Body of pancreas (tissue), 4 donors: ENCODE data around the gene SETD1B. TPM values are rescaled to one million over a fixed set of nuclear protein-coding genes. Genes with fewer than 3 reads are reported as not detected.
"Not testable (repeated sequence)": the region's sequence is repeated elsewhere in the genome, so short reads cannot be mapped to it uniquely, and the experiment has no call there.

Experiments used
- ATAC-seq: fragments of 150-250 bp; one replicate; pipeline ENCODE4 v1.9.1; 2016
- DNase-seq, 4 donors: peaks; one replicate each; pipeline ENCODE4 v3.0.0-alpha.2; 2019
- H3K27ac ChIP-seq, 4 donors: fragments of 200-600 bp; sonication (generic); 1 replicate in 3 of 4; 2 replicates in 1 of 4; pipeline versions ENCODE4 v1.5.1 to v1.6.1; 2016 to 2019; ENCODE audit warnings: mild to moderate bottlenecking in 1 of 4, mixed read lengths in 1 of 4, moderate library complexity in 1 of 4
- H3K27me3 ChIP-seq, 2 donors: fragments of 200-600 bp; sonication (generic); one replicate each; pipeline ENCODE4 v1.6.0; 2016; ENCODE audit warnings: mild to moderate bottlenecking in 1 of 2
- H3K36me3 ChIP-seq, 2 donors: fragments of 200-600 bp; sonication (generic); replicated peaks in 1 of 2; 2 replicates each; pipeline ENCODE4 v1.5.1; 2016; ENCODE audit warnings: low read depth in 2 of 2; ENCODE audit not compliant: insufficient read depth in 1 of 2
- H3K4me1 ChIP-seq: fragments of 200-600 bp; sonication (generic); one replicate; pipeline ENCODE4 v1.6.0; 2016
- H3K4me3 ChIP-seq, 2 donors: fragments of 200-600 bp; sonication (generic); 1 replicate in 1 of 2; 2 replicates in 1 of 2; pipeline ENCODE4 v1.5.1; 2016 to 2019
- H3K9me3 ChIP-seq, 3 donors: fragments of 200-600 bp; sonication (generic); 1 replicate in 2 of 3; 2 replicates in 1 of 3; pipeline ENCODE4 v1.5.1; 2016
- POLR2A ChIP-seq, 3 donors: fragments of 450-650 bp; IDR thresholded peaks; one replicate each; pipeline ENCODE4 v1.6.1; 2016; ENCODE audit warnings: antibody characterized with exemption in 3 of 3, mild to moderate bottlenecking in 2 of 3
- WGBS, 2 donors: methylation state at CpG; one replicate each; pipeline ENCODE4 v1.1.5; 2017; 5-methylcytosine and 5-hydroxymethylcytosine counted together
- intact Hi-C: fragments of 100-400 bp; cut with DNase I; formaldehyde crosslinking; loops from one replicate; pipeline ENCODE4 v1.15.1; 2023
- total RNA-seq, 2 donors: library from RNA; depleted of rRNA; stranded (reverse); fragments of >200 nt; gene quantifications; one replicate each; pipeline ENCODE4 v1.1.0, GENCODE V29; 2016
- TF ChIP-seq, protein P1 (sequence below), 7 experiments: fragments of 450-650 bp in 4 of 7; fragments of 200-600 bp in 3 of 7; sonication (generic) in 3 of 7; IDR thresholded peaks; one replicate each; pipeline ENCODE4 v1.5.1; 2016 to 2019; ENCODE audit warnings: antibody characterized with exemption in 7 of 7

The SETD1B gene
- total RNA-seq, 2 donors from 2014 or later: 9.1 to 15.8 TPM

DNA sequence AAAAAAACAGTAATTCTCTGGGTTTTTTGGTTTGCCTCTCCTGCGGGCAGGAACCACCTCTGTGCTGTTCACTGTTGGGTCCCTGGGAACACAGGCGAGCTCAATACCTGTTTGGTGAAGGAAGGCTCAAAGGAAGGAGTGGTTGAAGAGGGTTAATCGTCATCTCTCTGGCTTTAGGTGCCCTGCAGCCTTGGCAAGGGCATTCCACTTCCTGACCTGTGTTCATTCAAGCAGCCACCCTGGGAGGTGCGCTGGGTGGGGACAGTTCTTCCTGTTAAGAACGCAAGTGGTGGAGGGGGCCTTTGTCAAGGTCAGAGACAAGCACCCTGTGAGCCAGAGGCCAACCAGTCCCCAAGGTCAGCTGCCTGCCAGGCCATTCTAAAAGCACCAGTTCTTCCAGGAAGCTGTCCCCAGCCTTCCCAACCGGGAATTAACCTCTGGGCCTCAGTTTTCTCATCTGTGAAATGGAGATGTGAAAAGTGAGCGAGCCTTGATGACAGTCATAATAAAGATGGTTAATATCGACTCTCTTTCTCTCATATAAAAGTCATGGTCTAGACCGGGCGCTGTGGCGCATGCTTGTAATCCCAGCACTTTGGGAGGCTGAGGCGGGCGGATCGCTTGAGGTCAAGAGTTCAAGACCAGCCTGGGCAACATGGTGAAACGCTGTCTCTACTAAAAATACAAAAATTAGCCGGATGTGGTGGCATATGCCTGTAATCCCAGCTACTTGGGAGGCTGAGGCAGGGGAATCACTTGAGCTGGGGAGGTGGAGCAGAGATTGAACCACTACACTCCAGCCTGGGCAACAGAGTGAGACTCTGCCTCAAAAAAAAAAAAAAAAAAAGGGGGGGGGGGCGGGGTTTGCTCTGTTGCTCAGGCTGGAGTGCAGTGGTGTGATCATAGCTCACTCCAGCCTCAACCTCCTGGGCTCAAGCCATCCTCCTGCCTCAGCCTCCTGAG lies 16.5 kb upstream of the SETD1B start:
- 61 to 70% methylated on average over 16 to 17 of the region's 17 CpGs for WGBS, 2 donors
- DNase-seq (peak in 2 of 4 donors; percentile 52 to 57), ATAC-seq (peak; percentile 59)
- H3K4me1 ChIP-seq: peaks cover 17% of the 10 kb centered on the region
- no peak for TF ChIP-seq POLR2A (IDR thresholded peaks at IDR 0.05)
- TF ChIP-seq, protein P1, sequence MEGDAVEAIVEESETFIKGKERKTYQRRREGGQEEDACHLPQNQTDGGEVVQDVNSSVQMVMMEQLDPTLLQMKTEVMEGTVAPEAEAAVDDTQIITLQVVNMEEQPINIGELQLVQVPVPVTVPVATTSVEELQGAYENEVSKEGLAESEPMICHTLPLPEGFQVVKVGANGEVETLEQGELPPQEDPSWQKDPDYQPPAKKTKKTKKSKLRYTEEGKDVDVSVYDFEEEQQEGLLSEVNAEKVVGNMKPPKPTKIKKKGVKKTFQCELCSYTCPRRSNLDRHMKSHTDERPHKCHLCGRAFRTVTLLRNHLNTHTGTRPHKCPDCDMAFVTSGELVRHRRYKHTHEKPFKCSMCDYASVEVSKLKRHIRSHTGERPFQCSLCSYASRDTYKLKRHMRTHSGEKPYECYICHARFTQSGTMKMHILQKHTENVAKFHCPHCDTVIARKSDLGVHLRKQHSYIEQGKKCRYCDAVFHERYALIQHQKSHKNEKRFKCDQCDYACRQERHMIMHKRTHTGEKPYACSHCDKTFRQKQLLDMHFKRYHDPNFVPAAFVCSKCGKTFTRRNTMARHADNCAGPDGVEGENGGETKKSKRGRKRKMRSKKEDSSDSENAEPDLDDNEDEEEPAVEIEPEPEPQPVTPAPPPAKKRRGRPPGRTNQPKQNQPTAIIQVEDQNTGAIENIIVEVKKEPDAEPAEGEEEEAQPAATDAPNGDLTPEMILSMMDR (IDR thresholded peaks at IDR 0.05): no peak
- no peaks in the 10 kb centered on the region for H3K36me3 ChIP-seq
- no peaks in the 10 kb centered on the region for H3K27me3 ChIP-seq
- intact Hi-C loops: no loop called here
- H3K27ac ChIP-seq: peak overlapping the region in 2 of 4 donors; percentile 38 to 59
- H3K9me3 ChIP-seq: no peaks in the 10 kb centered on the region
- no peak overlapping the region for H3K4me3 ChIP-seq

DNA sequence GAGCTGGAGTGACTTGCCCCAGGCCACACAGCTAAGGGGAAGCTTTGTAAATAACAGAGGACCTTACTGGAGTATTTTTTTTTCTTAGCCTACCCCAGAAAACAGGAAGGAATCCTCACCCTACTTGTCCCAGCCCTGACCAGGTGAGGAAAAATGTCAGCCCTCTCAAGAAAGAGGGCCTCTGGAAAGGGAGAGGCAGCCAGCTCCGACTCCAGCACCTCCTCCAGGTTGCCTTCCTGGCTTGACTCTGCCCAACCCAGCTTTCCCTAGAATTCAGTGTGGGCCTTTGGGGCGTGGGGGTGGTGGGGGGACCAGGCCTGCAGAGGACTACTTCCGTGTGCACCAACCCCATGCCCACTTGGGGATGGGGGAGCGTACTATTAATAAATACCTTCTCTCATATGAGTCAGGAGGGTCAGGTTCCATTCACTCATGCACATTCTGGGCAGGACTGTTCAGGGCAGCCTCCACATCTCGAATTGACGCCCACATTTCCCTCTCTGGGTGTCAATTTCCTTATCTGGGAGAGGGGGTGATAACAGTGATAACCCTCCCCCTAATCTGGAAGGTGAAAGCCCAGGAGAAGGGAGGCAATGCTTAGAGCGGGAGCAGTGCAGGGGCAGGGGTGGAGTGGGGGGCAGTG lies 15.5 kb upstream of the SETD1B start:
- Histone ChIP-seq H3K27ac (peak overlapping the region in 1 of 4 donors; percentile 28), H3K9me3 (no peaks in the 10 kb centered on the region), H3K4me1 (peaks cover 27% of the 10 kb centered on the region), H3K36me3 (no peaks in the 10 kb centered on the region), H3K27me3 (no peaks in the 10 kb centered on the region), H3K4me3 (no peak overlapping the region)
- no peak for TF ChIP-seq POLR2A (IDR thresholded peaks at IDR 0.05)
- TF ChIP-seq, protein P1 (IDR thresholded peaks at IDR 0.05): no peak
- DNase-seq (no peak), ATAC-seq (no peak)
- WGBS, 2 donors: 49 to 67% methylated on average over 3 to 7 of the region's 7 CpGs
- intact Hi-C loops: no loop called here

DNA sequence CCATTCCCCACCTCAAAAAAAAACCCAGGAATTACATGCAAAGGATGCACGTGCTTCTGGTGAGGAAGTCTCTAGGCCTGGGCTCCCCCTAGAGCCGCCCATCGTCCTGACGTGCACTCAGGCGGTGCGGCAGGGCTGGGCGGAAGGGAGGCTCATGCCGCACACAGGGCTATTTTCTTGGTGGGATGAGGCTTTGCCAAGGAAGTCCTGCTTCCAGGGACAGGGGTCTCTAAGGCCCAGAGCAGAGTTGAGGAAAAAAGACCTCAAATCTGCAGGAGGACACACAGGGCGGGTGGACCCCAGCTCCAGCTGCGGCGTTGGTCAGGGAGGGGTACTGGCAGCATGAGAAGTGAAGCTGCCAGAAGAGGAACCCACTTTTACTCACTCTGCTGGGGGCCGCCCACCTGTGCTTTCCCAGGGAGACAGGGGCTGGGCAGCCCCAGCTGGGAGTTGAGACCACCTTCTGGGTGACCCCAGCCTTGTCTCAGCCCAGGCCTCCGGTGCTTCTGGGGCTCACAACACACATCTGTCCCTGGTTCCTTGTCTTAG lies 14.5 kb upstream of the SETD1B start:
- H3K27me3 ChIP-seq: no peaks in the 10 kb centered on the region
- 64 to 69% methylated on average over 3 to 13 of the region's 13 CpGs for WGBS, 2 donors
- DNase-seq: no peak

DNA sequence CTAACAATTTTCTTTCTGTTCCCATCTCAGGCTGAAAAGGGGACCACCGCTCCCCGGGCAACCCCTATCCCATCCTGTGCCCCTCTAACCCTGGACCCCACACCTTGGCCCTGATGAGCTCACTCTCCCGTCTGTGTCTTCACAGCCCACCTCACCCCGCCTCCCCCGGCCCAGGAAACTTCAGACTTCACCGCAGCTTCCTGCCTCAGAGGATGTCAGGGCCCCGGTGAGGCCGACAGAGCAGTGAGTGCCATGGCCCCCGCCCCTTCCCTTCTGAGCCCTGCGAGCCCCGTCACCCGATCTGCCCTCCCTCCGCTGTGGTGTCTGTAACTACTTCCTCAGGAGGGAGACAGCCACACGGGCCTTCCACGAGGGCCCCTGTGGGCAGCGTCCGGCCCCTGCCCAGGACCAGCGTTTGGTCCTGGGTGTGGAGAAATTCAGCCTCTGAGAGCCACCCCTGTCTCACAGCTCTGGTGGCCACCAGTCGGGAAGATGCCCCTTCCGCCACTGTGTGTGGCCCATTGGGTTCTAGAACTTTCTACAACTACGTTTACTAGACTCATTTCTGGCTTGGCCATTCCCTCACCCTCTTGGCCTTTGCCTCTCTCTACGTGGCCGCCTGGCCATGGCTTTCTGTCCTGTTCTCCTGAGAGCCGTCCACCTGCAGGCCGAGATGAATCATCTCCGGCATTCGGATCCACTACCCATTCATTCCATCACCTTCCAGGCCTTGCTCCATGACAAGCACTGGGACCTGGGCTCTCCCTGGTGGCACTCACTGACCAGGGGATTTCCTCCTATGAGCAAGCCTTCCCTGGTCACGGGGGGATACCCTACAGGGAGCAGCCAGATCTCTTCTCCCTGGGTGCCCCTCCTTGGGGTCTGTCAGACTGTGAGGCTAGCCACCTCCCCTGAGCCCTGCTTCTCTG lies 13.7 kb upstream of the SETD1B start:
- no peaks in the 10 kb centered on the region for H3K9me3 ChIP-seq
- no peak overlapping the region for H3K4me3 ChIP-seq
- 58 to 81% methylated on average over 25 to 28 of the region's 28 CpGs for WGBS, 2 donors
- peak overlapping the region in 2 of 4 donors; percentile 28 to 56 for H3K27ac ChIP-seq
- ATAC-seq (no peak), DNase-seq (peak in 3 of 4 donors; percentile 44 to 77 (median 45))
- H3K36me3 ChIP-seq: no peaks in the 10 kb centered on the region
- H3K27me3 ChIP-seq: no peaks in the 10 kb centered on the region
- intact Hi-C loops: loop anchor here (10.0 kb wide), 1 partner anchor 95 kb away; the partner anchor contains the start of gene PSMD9
- TF ChIP-seq, protein P1 (IDR thresholded peaks at IDR 0.05): no peak
- peak in 1 of 3 donors; percentile 5 for TF ChIP-seq POLR2A (IDR thresholded peaks at IDR 0.05)
- peaks cover 45% of the 10 kb centered on the region for H3K4me1 ChIP-seq

More for the DNA sequence above, 14.5 kb upstream of the SETD1B start:
- H3K4me3 ChIP-seq: no peak overlapping the region
- intact Hi-C loops: no loop called here
- no peak for TF ChIP-seq POLR2A (IDR thresholded peaks at IDR 0.05)
- TF ChIP-seq, protein P1 (IDR thresholded peaks at IDR 0.05): no peak
- H3K27ac ChIP-seq: peak overlapping the region in 2 of 4 donors; percentile 28 to 56
- H3K9me3 ChIP-seq: no peaks in the 10 kb centered on the region
- no peak for ATAC-seq
- H3K36me3 ChIP-seq: no peaks in the 10 kb centered on the region
- peaks cover 37% of the 10 kb centered on the region for H3K4me1 ChIP-seq

DNA sequence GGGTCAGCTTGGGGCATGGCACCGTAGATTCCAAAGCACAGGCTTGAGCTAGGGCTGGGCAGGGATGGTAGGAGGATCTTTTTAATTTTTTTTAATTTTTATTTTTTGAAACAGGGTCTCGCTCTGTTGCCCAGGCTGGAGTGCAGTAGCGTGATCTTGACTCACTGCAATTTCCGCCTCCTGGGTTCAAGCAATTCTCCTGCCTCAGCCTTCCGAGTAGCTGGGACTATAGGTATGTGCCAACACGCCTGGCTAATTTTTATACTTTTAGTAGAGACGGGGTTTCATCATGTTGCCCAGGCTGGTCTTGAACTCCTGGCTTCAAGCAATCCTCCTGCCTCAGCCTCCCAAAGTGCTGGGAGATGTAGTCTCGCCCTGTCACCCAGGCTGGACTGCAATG lies 13.0 kb upstream of the SETD1B start:
- not testable (repeated sequence) for H3K36me3 ChIP-seq, ATAC-seq, H3K27me3 ChIP-seq, H3K4me3 ChIP-seq, DNase-seq, H3K9me3 ChIP-seq
- intact Hi-C loops: loop anchor here (10.0 kb wide), 1 partner anchor 94 kb away; the partner anchor contains the start of gene PSMD9
- WGBS, 2 donors: 93 to 94% methylated on average over 8 of the region's 8 CpGs
- Histone ChIP-seq H3K4me1 (peaks cover 52% of the 10 kb centered on the region), H3K27ac (peak overlapping the region in 1 of 4 donors; percentile 56)
